PC-9 (cell line): ENCODE measurements around the gene PHLPP1. TPM values are rescaled to one million over a fixed set of nuclear protein-coding genes. Genes with fewer than 3 reads are reported as not detected.

Experiments
- BruUV-seq: library from RNA; stranded (reverse); fragments of 400-500 nt; replicated peaks from 2 replicates; lab custom pipeline; 2021; lab: Mats Ljungman, UMichigan
- CTCF ChIA-PET: fragments of 300-600 bp; sonication (Branson Sonifier 250); formaldehyde crosslinking; loops from one replicate; lab custom pipeline; 2022; ENCODE audit warnings: antibody characterized with exemption; lab: Charles Lee
- POLR2A ChIA-PET: fragments of 300-600 bp; sonication (Branson Sonifier 250); formaldehyde crosslinking; loops from one replicate; lab custom pipeline; 2022; ENCODE audit warnings: antibody characterized with exemption; ENCODE audit not compliant: unreplicated experiment; lab: Charles Lee
- DNase-seq, 2 experiments: peaks; one replicate each; pipeline versions ENCODE4 v3.0.0 to v3.0.0-alpha.2; 2015 to 2022; ENCODE audit warnings: mixed read lengths in 1 of 2
- H2AFZ ChIP-seq: fragments of 200-600 bp; sonication (generic); 2 replicates; pipeline ENCODE4 v1.8.1; 2017; ENCODE audit warnings: antibody characterized with exemption
- H3F3A ChIP-seq: fragments of 200-600 bp; sonication (generic); 2 replicates; pipeline ENCODE4 v1.8.1; 2017; ENCODE audit warnings: antibody characterized with exemption, mild to moderate bottlenecking, low read depth; ENCODE audit not compliant: insufficient read depth
- H3K27ac ChIP-seq: fragments of 200-600 bp; sonication (generic); 2 replicates; pipeline ENCODE4 v1.6.1; 2016; ENCODE audit warnings: mixed run types
- H3K27me3 ChIP-seq: fragments of 200-600 bp; sonication (generic); 2 replicates; pipeline ENCODE4 v1.6.1; 2016; ENCODE audit warnings: low read depth, mixed run types; ENCODE audit not compliant: insufficient read depth
- H3K36me3 ChIP-seq: fragments of 200-600 bp; sonication (generic); 2 replicates; pipeline ENCODE4 v1.6.1; 2016; ENCODE audit warnings: low read depth, mixed run types
- H3K4me1 ChIP-seq: fragments of 200-600 bp; sonication (generic); replicated peaks from 2 replicates; pipeline ENCODE4 v1.6.1; 2016; ENCODE audit warnings: mixed run types; ENCODE audit not compliant: insufficient read depth
- H3K4me2 ChIP-seq: fragments of 200-600 bp; sonication (generic); 2 replicates; pipeline ENCODE4 v1.6.1; 2017; ENCODE audit warnings: mixed run types
- H3K4me3 ChIP-seq: fragments of 200-600 bp; sonication (generic); 2 replicates; pipeline ENCODE4 v1.6.1; 2016; ENCODE audit warnings: mixed run types
- H3K79me2 ChIP-seq: fragments of 200-600 bp; sonication (generic); 2 replicates; pipeline ENCODE4 v1.6.1; 2017; ENCODE audit warnings: low read depth, mixed run types
- H3K9me2 ChIP-seq: fragments of 200-600 bp; sonication (generic); 2 replicates; pipeline ENCODE4 v1.8.1; 2017; ENCODE audit warnings: mild to moderate bottlenecking; ENCODE audit not compliant: insufficient read depth
- H3K9me3 ChIP-seq: fragments of 200-600 bp; sonication (generic); 2 replicates; pipeline ENCODE4 v1.8.1; 2016; ENCODE audit warnings: low read depth; ENCODE audit not compliant: insufficient read depth
- H4K20me1 ChIP-seq: fragments of 200-600 bp; sonication (generic); 2 replicates; pipeline ENCODE4 v1.8.1; 2017; ENCODE audit not compliant: insufficient read depth
- EZH2 ChIP-seq: fragments of 200-600 bp; sonication (generic); IDR thresholded peaks from 2 replicates; pipeline ENCODE4 v1.8.0; 2017; ENCODE audit warnings: antibody characterized with exemption, low read depth
- intact Hi-C: fragments of 100-400 bp; cut with micrococcal nuclease; formaldehyde crosslinking; loops from one replicate; pipeline ENCODE4 v1.10.0; 2022; ENCODE audit not compliant: unreplicated experiment
- total RNA-seq: library from RNA; stranded (reverse); gene quantifications from 2 replicates; pipeline ENCODE4 v1.2.3, GENCODE V29; 2021
- TF ChIP-seq, protein P1 (sequence below): fragments of 200-600 bp; sonication (generic); conservative IDR thresholded peaks from 2 replicates; pipeline ENCODE4 v1.6.1; 2017; ENCODE audit warnings: mixed run types, antibody characterized with exemption, mild to moderate bottlenecking, moderate library complexity

The PHLPP1 gene
- total RNA-seq, 1 experiment from 2014 or later = 21.1 TPM

DNA sequence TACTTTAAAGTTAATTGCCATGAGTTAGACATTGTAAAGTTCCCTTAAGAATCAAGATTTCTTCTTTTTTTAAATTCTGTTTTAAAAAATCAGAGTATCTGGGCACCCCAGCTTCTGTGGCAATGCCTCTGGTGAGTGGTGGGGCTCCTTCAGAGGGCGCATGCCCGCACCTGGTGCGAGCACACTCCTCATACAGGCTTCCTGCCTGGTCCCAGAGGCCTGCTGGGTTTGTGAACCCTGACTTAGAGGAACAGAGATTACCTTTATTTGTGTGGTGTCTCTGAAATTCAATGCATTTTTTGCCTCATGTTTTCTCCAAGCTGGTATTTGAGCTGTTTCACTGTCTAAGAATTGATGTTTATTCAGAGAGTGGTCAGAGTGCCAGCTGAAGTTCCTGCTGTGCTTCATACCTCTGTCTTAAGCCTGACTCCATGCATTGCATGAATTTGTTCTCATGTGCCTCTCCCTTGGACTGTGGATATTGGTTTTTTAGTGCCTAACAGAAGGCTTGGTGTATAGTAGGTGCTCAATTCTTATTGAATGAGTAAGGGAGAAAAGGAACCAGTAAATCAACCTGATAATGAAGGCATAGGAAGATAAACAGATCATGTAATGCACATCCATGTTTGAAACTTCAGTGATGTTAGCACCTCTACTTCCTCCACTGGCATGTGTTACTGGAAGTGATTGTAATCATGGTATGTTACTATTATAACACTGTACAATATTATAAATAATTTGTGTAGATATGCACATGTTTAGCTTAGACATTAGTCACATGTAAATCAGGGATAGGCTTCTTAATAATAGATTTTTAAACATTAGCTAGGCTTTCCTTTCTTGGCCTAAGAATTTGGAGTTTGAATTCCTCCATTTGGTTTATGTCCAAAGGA is 29.0 kb downstream of the PHLPP1 start:
- intact Hi-C loops = no loop called here
- DNase-seq = no peak
- no peaks in the 10 kb centered on the region for H3K9me3 ChIP-seq
- H3K4me2 ChIP-seq = no peak overlapping the region
- H3K27me3 ChIP-seq = no peaks in the 10 kb centered on the region
- no TSS peak for BruUV-seq
- H2AFZ ChIP-seq = no peak overlapping the region
- no peak overlapping the region for H3K27ac ChIP-seq
- no peak overlapping the region for H3K4me3 ChIP-seq
- H3K36me3 ChIP-seq = no peaks in the 10 kb centered on the region
- no peaks in the 10 kb centered on the region for H4K20me1 ChIP-seq
- peaks cover 88% of the 10 kb centered on the region for H3K79me2 ChIP-seq
- no peaks in the 10 kb centered on the region; the same call in 1 of the 2 replicates for H3K4me1 ChIP-seq
- CTCF ChIA-PET = no interaction called here
- no peak for TF ChIP-seq EZH2
- TF ChIP-seq, protein P1, sequence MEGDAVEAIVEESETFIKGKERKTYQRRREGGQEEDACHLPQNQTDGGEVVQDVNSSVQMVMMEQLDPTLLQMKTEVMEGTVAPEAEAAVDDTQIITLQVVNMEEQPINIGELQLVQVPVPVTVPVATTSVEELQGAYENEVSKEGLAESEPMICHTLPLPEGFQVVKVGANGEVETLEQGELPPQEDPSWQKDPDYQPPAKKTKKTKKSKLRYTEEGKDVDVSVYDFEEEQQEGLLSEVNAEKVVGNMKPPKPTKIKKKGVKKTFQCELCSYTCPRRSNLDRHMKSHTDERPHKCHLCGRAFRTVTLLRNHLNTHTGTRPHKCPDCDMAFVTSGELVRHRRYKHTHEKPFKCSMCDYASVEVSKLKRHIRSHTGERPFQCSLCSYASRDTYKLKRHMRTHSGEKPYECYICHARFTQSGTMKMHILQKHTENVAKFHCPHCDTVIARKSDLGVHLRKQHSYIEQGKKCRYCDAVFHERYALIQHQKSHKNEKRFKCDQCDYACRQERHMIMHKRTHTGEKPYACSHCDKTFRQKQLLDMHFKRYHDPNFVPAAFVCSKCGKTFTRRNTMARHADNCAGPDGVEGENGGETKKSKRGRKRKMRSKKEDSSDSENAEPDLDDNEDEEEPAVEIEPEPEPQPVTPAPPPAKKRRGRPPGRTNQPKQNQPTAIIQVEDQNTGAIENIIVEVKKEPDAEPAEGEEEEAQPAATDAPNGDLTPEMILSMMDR = no peak
- H3K9me2 ChIP-seq = no peaks in the 10 kb centered on the region
- no peaks in the 10 kb centered on the region for H3F3A ChIP-seq
- POLR2A ChIA-PET = no interaction called here

DNA sequence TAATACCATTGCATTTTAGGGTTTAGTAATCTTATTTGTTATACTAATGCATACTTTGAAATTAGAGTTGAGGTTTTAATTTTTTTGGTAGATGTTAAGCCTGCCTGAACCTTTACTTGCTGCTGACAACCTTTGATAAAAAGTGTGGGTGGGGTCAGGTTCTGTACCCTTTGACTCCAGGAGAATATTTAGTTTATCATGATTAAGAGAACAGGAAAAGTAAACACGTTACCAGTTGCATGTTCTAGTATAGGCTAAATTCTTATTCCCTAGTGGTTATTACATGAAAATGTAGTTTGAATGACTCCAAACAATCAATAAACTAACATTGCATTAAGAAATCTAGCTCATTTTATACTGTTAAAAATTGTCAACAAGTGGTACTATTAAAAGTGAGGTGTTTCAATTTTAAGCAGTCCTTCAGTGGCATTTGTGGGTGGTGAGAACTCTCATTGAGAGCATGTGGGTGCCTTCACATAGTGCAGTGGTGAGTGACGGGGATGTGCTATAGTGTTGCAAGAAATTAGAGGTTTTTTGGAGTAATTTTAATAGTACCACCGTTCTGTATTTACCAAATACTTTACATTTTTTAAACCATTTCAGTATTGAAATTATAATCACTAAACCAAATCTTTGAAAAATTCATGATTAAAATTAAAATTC is 29.9 kb downstream of the PHLPP1 start:
- H3K9me2 ChIP-seq = no peaks in the 10 kb centered on the region
- BruUV-seq = no TSS peak
- no peaks in the 10 kb centered on the region for H3K9me3 ChIP-seq
- H3K36me3 ChIP-seq = no peaks in the 10 kb centered on the region
- no peak for TF ChIP-seq EZH2
- TF ChIP-seq, protein P1 = no peak
- ChIA-PET POLR2A (no interaction called here), CTCF (no interaction called here)
- H2AFZ ChIP-seq = no peak overlapping the region
- H4K20me1 ChIP-seq = no peaks in the 10 kb centered on the region
- no peaks in the 10 kb centered on the region for H3K27me3 ChIP-seq
- no peak overlapping the region for H3K27ac ChIP-seq
- peaks cover 92% of the 10 kb centered on the region for H3K79me2 ChIP-seq
- no peaks in the 10 kb centered on the region for H3F3A ChIP-seq
- H3K4me2 ChIP-seq = no peak overlapping the region
- DNase-seq = no peak
- no peak overlapping the region for H3K4me3 ChIP-seq
- intact Hi-C loops = no loop called here
- no peaks in the 10 kb centered on the region; the same call in 1 of the 2 replicates for H3K4me1 ChIP-seq

GRCh38 chr18:62749389-62749788 is 34.0 kb downstream of the PHLPP1 start:
- no TSS peak for BruUV-seq
- H3K4me3 ChIP-seq = no peak overlapping the region
- H3K36me3 ChIP-seq = no peaks in the 10 kb centered on the region
- peaks cover 92% of the 10 kb centered on the region for H3K79me2 ChIP-seq
- intact Hi-C loops = no loop called here
- H4K20me1 ChIP-seq = no peaks in the 10 kb centered on the region
- no peak for DNase-seq
- no peak overlapping the region for H3K27ac ChIP-seq
- H3K27me3 ChIP-seq = no peaks in the 10 kb centered on the region
- no peak for TF ChIP-seq EZH2
- TF ChIP-seq, protein P1 = no peak
- POLR2A ChIA-PET = no interaction called here
- peaks cover 7% of the 10 kb centered on the region; the same call in 1 of the 2 replicates for H3K4me1 ChIP-seq
- CTCF ChIA-PET = no interaction called here
- H3F3A ChIP-seq = no peaks in the 10 kb centered on the region
- H2AFZ ChIP-seq = no peak overlapping the region
- H3K9me3 ChIP-seq = no peaks in the 10 kb centered on the region
- no peaks in the 10 kb centered on the region for H3K9me2 ChIP-seq
- no peak overlapping the region for H3K4me2 ChIP-seq
